Measurements from ENCODE around the gene ADD3. TPM values are rescaled to one million over a fixed set of nuclear protein-coding genes. Genes with fewer than 3 reads are reported as not detected.

ADD3 gene
- total RNA-seq, 1 experiment from 2014 or later = 59.9 TPM

GRCh38 chr10:110162741-110163145, 155.0 kb downstream of the ADD3 start:
- Histone ChIP-seq H2BK12ac (ENCODE audit: insufficient read length, low read depth, low read length) (no peak overlapping the region), H3K4me2 (ENCODE audit: insufficient read depth, insufficient read length, low read length) (no peak overlapping the region), H4K8ac (replicated peaks; ENCODE audit: insufficient read length, low read depth, low read length) (no peak overlapping the region), H2BK5ac (ENCODE audit: insufficient read length, low read length) (no peak overlapping the region), H3K27me3 (ENCODE audit: insufficient read depth, low read length) (peaks cover 38% of the 10 kb centered on the region), H4K5ac (ENCODE audit: insufficient read length, low read depth, low read length) (no peak overlapping the region), H3K9me3 (ENCODE audit: control insufficient read depth, low read depth, low read length) (no peaks in the 10 kb centered on the region), H2AFZ (ENCODE audit: low read length) (no peak overlapping the region), H3K14ac (ENCODE audit: insufficient read depth, low read length) (no peak overlapping the region), H2BK20ac (ENCODE audit: low read depth, low read length, poor library complexity, severe bottlenecking) (no peak overlapping the region), H3T11ph (ENCODE audit: low read length) (no peak overlapping the region), H2BK120ac (ENCODE audit: low read depth, low read length, poor library complexity, severe bottlenecking) (no peak overlapping the region), H4K20me1 (ENCODE audit: control insufficient read depth, insufficient read depth, insufficient read length) (peaks cover 2% of the 10 kb centered on the region), H3K4ac (ENCODE audit: low read depth, low read length) (no peak overlapping the region), H2BK15ac (ENCODE audit: low read depth, low read length) (no peak overlapping the region), H2AK5ac (ENCODE audit: insufficient read length, low read length) (no peak overlapping the region), H3K4me1 (ENCODE audit: insufficient read depth, low read length) (peaks cover 2% of the 10 kb centered on the region; the same call in 1 of the 2 replicates), H3K56ac (ENCODE audit: insufficient read length, low read depth, low read length) (no peak overlapping the region), H3K79me1 (ENCODE audit: insufficient read depth, low read depth, low read length, poor library complexity, severe bottlenecking) (no peaks in the 10 kb centered on the region), H3K79me2 (ENCODE audit: insufficient read depth, low read length) (no peaks in the 10 kb centered on the region), H3K9ac (ENCODE audit: extremely low read depth, insufficient read length, low read length) (no peak overlapping the region), H3K23ac (ENCODE audit: insufficient read length, low read depth, low read length) (no peak overlapping the region), H4K91ac (ENCODE audit: insufficient read length, low read depth, low read length) (no peak overlapping the region), H3K27ac (ENCODE audit: insufficient read length, low read depth, low read length) (no peak overlapping the region), H3K18ac (ENCODE audit: insufficient read length, low read depth, low read length) (no peak overlapping the region), H3K23me2 (ENCODE audit: insufficient read length, low read depth, low read length, poor library complexity, severe bottlenecking) (no peaks in the 10 kb centered on the region)
- H3K9me3 Mint-ChIP-seq = peaks cover 0 to 5% of the 10 kb centered on the region in 2 experiments; a peak in 2 of 5 replicates
- H3K27ac Mint-ChIP-seq = no peak overlapping the region; a peak in 1 of 7 replicates
- TF ChIP-seq CTCF (conservative IDR thresholded peaks at IDR 0.05) = peak; percentile 36; the same call in 2 of the 3 replicates
- peaks cover 24 to 32% of the 10 kb centered on the region in 2 experiments for H3K4me1 Mint-ChIP-seq
- peaks cover 99% of the 10 kb centered on the region for H3K27me3 Mint-ChIP-seq (ENCODE audit: low read depth)
- no peaks in the 10 kb centered on the region; a peak in 2 of 7 replicates for H3K36me3 Mint-ChIP-seq (ENCODE audit: insufficient read depth in 1 of 3, low read depth in 3 of 3)
- peak; percentile 36 for DNase-seq
- WGBS (ENCODE audit: extremely low coverage, insufficient read length, low lambda C conversion rate) = no CpG with 5 or more reads among the region's 6 CpGs
- no peak overlapping the region for H3K4me3 Mint-ChIP-seq

Data from H9 (cell line).